IMR-90 (cell line): ENCODE measurements around the gene SFSWAP. TPM values are rescaled to one million over a fixed set of nuclear protein-coding genes. Genes with fewer than 3 reads are reported as not detected.

ENCODE experiments used
- ATAC-seq: fragments of 200-7000 bp; cut with Tn5 transposase; 2 replicates; pipeline ENCODE4 v1.9.1; 2020; ENCODE audit warnings: low read depth, mild to moderate bottlenecking, moderate library complexity
- BruUV-seq: library from RNA; stranded (reverse); fragments of 400-500 nt; replicated peaks from 2 replicates; lab custom pipeline; 2021; lab: Mats Ljungman, UMichigan
- CTCF ChIA-PET: fragments of 300-600 bp; formaldehyde crosslinking; extraction: SDS; loops from one replicate; lab custom pipeline; 2021; ENCODE audit warnings: antibody characterized with exemption; lab: Yijun Ruan, JAX
- POLR2A ChIA-PET: fragments of 300-600 bp; sonication (Branson Sonifier 250); formaldehyde crosslinking; loops from one replicate; lab custom pipeline; 2022; ENCODE audit warnings: antibody characterized with exemption; ENCODE audit not compliant: unreplicated experiment; lab: Charles Lee
- DNase-seq: peaks from one replicate; pipeline ENCODE4 v3.0.0; 2013
- H2AFZ ChIP-seq: replicated peaks from 2 replicates; pipeline ENCODE3; 2013; ENCODE audit warnings: low read length, mild to moderate bottlenecking; ENCODE audit not compliant: poor library complexity
- H2AK5ac ChIP-seq: 2 replicates; pipeline ENCODE4 v1.6.1; 2013; ENCODE audit warnings: low read depth, low read length, inconsistent platforms
- H2AK9ac ChIP-seq: replicated peaks from 2 replicates; pipeline ENCODE3; 2013; ENCODE audit warnings: mild to moderate bottlenecking, low read depth, low read length, moderate library complexity; ENCODE audit not compliant: poor library complexity
- H2BK120ac ChIP-seq: 2 replicates; pipeline ENCODE4 v1.6.1; 2013; ENCODE audit warnings: low read depth, low read length, inconsistent platforms
- H2BK15ac ChIP-seq: 3 replicates; pipeline ENCODE4 v1.6.1; 2013; ENCODE audit warnings: low read depth, low read length, inconsistent platforms
- H2BK20ac ChIP-seq: 2 replicates; pipeline ENCODE4 v1.6.1; 2013; ENCODE audit warnings: low read depth, mild to moderate bottlenecking, inconsistent platforms, low read length, moderate library complexity
- H2BK5ac ChIP-seq: 2 replicates; pipeline ENCODE4 v1.6.1; 2013; ENCODE audit warnings: mild to moderate bottlenecking, low read depth, low read length, inconsistent platforms; ENCODE audit not compliant: poor library complexity, severe bottlenecking
- H3K14ac ChIP-seq: replicated peaks from 2 replicates; pipeline ENCODE4 v1.6.1; 2013; ENCODE audit warnings: low read depth, low read length, inconsistent platforms
- H3K18ac ChIP-seq: 2 replicates; pipeline ENCODE4 v1.6.1; 2013; ENCODE audit warnings: low read depth, low read length, control low read depth
- H3K23ac ChIP-seq: 2 replicates; pipeline ENCODE4 v1.6.1; 2013; ENCODE audit warnings: low read depth, low read length, inconsistent platforms
- H3K27ac ChIP-seq: 2 replicates; pipeline ENCODE4 v1.5.1; 2013; ENCODE audit warnings: mild to moderate bottlenecking, control low read depth, low read length; ENCODE audit not compliant: insufficient read depth
- H3K27me3 ChIP-seq: 2 replicates; pipeline ENCODE4 v1.6.1; 2013; ENCODE audit warnings: low read length; ENCODE audit not compliant: control insufficient read depth, insufficient read depth
- H3K36me3 ChIP-seq: 2 replicates; pipeline ENCODE4 v1.6.1; 2013; ENCODE audit warnings: low read length, mixed read lengths; ENCODE audit not compliant: control insufficient read depth, insufficient read depth
- H3K4ac ChIP-seq: 2 replicates; pipeline ENCODE4 v1.6.1; 2013; ENCODE audit warnings: low read depth, low read length, inconsistent platforms
- H3K4me1 ChIP-seq: 2 replicates; pipeline ENCODE4 v1.6.1; 2013; ENCODE audit warnings: low read length, mixed read lengths; ENCODE audit not compliant: control insufficient read depth, insufficient read depth
- H3K4me2 ChIP-seq: 2 replicates; pipeline ENCODE4 v1.6.1; 2013; ENCODE audit warnings: low read depth, mild to moderate bottlenecking, control low read depth, low read length, moderate library complexity
- H3K4me3 ChIP-seq: 2 replicates; pipeline ENCODE4 v1.5.1; 2013; ENCODE audit warnings: low read depth, mild to moderate bottlenecking, control low read depth, low read length, moderate library complexity; ENCODE audit not compliant: insufficient read depth
- H3K56ac ChIP-seq: 2 replicates; pipeline ENCODE4 v1.6.1; 2013; ENCODE audit warnings: low read length, inconsistent platforms; ENCODE audit not compliant: insufficient read depth; ENCODE audit errors: extremely low read depth
- H3K79me1 ChIP-seq, 2 experiments: 2 replicates each; pipeline ENCODE4 v1.6.1; 2013; ENCODE audit warnings: low read length in 2 of 2, inconsistent platforms in 1 of 2, low read depth in 1 of 2
- H3K9ac ChIP-seq: 2 replicates; pipeline ENCODE4 v1.6.1; 2013; ENCODE audit warnings: low read depth, low read length, control low read depth
- H3K9me1 ChIP-seq: 2 replicates; pipeline ENCODE4 v1.6.1; 2013; ENCODE audit warnings: low read length, inconsistent platforms; ENCODE audit not compliant: insufficient read depth
- H3K9me3 ChIP-seq: 2 replicates; pipeline ENCODE4 v1.6.1; 2013; ENCODE audit warnings: low read length; ENCODE audit not compliant: control insufficient read depth, insufficient read depth
- H4K20me1 ChIP-seq: 2 replicates; pipeline ENCODE4 v1.6.1; 2013; ENCODE audit warnings: low read length, inconsistent platforms; ENCODE audit not compliant: insufficient read depth
- H4K5ac ChIP-seq: 2 replicates; pipeline ENCODE4 v1.6.1; 2013; ENCODE audit warnings: mild to moderate bottlenecking, low read depth, low read length, control low read depth
- H4K8ac ChIP-seq, 2 experiments: 2 replicates each; pipeline ENCODE4 v1.6.1; 2013; ENCODE audit warnings: low read depth in 2 of 2, low read length in 2 of 2, control low read depth in 1 of 2, inconsistent platforms in 1 of 2
- H4K91ac ChIP-seq: 2 replicates; pipeline ENCODE4 v1.6.1; 2013; ENCODE audit warnings: low read depth, low read length, inconsistent platforms; ENCODE audit not compliant: insufficient read depth
- BHLHE40 ChIP-seq: fragments of 150-350 bp; IDR thresholded peaks from 2 replicates; pipeline ENCODE4 v1.6.1; 2016; ENCODE audit warnings: mild to moderate bottlenecking, low read depth, low read length
- CEBPB ChIP-seq: IDR thresholded peaks from 2 replicates; pipeline ENCODE4 v1.6.1; 2012; ENCODE audit warnings: low read depth, low read length, improper control_type of control experiment
- FOS ChIP-seq: fragments of 150-350 bp; IDR thresholded peaks from 2 replicates; pipeline ENCODE4 v1.6.1; 2016; ENCODE audit warnings: low read depth, low read length
- MAFK ChIP-seq: IDR thresholded peaks from 2 replicates; pipeline ENCODE4 v1.6.1; 2012; ENCODE audit warnings: low read depth, low read length, improper control_type of control experiment
- MAZ ChIP-seq: IDR thresholded peaks from 2 replicates; pipeline ENCODE4 v1.6.1; 2012; ENCODE audit warnings: low read depth, mild to moderate bottlenecking, low read length, improper control_type of control experiment, moderate library complexity, borderline replicate concordance
- MXI1 ChIP-seq: IDR thresholded peaks from 2 replicates; pipeline ENCODE4 v1.6.1; 2012; ENCODE audit warnings: low read depth, mild to moderate bottlenecking, low read length, moderate library complexity, borderline replicate concordance
- NFE2L2 ChIP-seq: fragments of 150-350 bp; IDR thresholded peaks from 2 replicates; pipeline ENCODE4 v1.6.1; 2016; ENCODE audit warnings: low read depth, mild to moderate bottlenecking, low read length
- POLR2A ChIP-seq: IDR thresholded peaks from 2 replicates; pipeline ENCODE4 v1.6.1; 2012; ENCODE audit warnings: mild to moderate bottlenecking, low read depth, low read length
- RAD21 ChIP-seq: IDR thresholded peaks from 2 replicates; pipeline ENCODE4 v1.6.1; 2012; ENCODE audit warnings: low read length, improper control_type of control experiment
- RCOR1 ChIP-seq: IDR thresholded peaks from 2 replicates; pipeline ENCODE4 v1.6.1; 2012; ENCODE audit warnings: mild to moderate bottlenecking, low read length, improper control_type of control experiment; ENCODE audit not compliant: insufficient replicate concordance
- RFX5 ChIP-seq: IDR thresholded peaks from 2 replicates; pipeline ENCODE4 v1.8.0; 2012; ENCODE audit warnings: low read depth, mild to moderate bottlenecking, low read length, moderate library complexity
- SMC3 ChIP-seq: fragments of 150-350 bp; IDR thresholded peaks from 2 replicates; pipeline ENCODE4 v1.6.1; 2016; ENCODE audit warnings: low read depth, mild to moderate bottlenecking, antibody characterized with exemption, low read length, moderate library complexity
- WGBS, 2 experiments: methylation state at CpG; one replicate each; pipeline versions ENCODE4 v1.1.5 to v1.1.7; 2013; ENCODE audit warnings: missing lambda C conversion rate in 2 of 2; ENCODE audit not compliant: insufficient read length in 1 of 2; ENCODE audit errors: extremely low coverage in 2 of 2; 5-methylcytosine and 5-hydroxymethylcytosine counted together
- dilution Hi-C: fragments of 300-500 bp; cut with HindIII; formaldehyde crosslinking; loops from one replicate; pipeline ENCODE4 v1.14.3; 2018; ENCODE audit warnings: low sequenced_read_pairs; ENCODE audit not compliant: unreplicated experiment
- in situ Hi-C: fragments of 300-500 bp; cut with MboI; formaldehyde crosslinking; loops from 3 replicates; pipeline ENCODE4 v1.14.3; 2019; ENCODE audit warnings: low sequenced_read_pairs, inconsistent platforms, mixed read lengths
- intact Hi-C: fragments of 100-400 bp; cut with micrococcal nuclease; formaldehyde crosslinking; loops from 2 replicates; pipeline ENCODE4 v1.10.0; 2022
- polyA plus RNA-seq, 3 experiments: library from polyadenylated mRNA; depleted of rRNA; stranded (reverse); fragments of >200 nt; gene quantifications; 2 replicates each; pipeline ENCODE4 v1.2.3, GENCODE V29; 2012; ENCODE audit warnings: low replicate concordance in 1 of 3
- total RNA-seq: library from RNA; depleted of rRNA; stranded (reverse); fragments of >200 nt; gene quantifications from 2 replicates; pipeline ENCODE4 v1.2.3, GENCODE V29; 2012
- TF ChIP-seq, protein P1 (sequence below): fragments of 150-350 bp; IDR thresholded peaks from 2 replicates; pipeline ENCODE4 v1.6.1; 2017; ENCODE audit warnings: mild to moderate bottlenecking, antibody characterized with exemption, low read length, low read depth
- TF ChIP-seq, protein P2 (sequence below): conservative IDR thresholded peaks from 2 replicates; pipeline ENCODE4 v1.5.1; 2012; ENCODE audit warnings: mild to moderate bottlenecking, low read depth, low read length, improper control_type of control experiment
- TF ChIP-seq, protein P3 (sequence below): fragments of 150-350 bp; IDR thresholded peaks from 2 replicates; pipeline ENCODE4 v1.6.1; 2016; ENCODE audit warnings: low read depth, mild to moderate bottlenecking, low read length, moderate library complexity, borderline replicate concordance

Gene SFSWAP
- total and polyA plus RNA-seq, 2 of the 4 experiments (the other 2 are of a cell fraction): 19.7 to 22.4 TPM

DNA sequence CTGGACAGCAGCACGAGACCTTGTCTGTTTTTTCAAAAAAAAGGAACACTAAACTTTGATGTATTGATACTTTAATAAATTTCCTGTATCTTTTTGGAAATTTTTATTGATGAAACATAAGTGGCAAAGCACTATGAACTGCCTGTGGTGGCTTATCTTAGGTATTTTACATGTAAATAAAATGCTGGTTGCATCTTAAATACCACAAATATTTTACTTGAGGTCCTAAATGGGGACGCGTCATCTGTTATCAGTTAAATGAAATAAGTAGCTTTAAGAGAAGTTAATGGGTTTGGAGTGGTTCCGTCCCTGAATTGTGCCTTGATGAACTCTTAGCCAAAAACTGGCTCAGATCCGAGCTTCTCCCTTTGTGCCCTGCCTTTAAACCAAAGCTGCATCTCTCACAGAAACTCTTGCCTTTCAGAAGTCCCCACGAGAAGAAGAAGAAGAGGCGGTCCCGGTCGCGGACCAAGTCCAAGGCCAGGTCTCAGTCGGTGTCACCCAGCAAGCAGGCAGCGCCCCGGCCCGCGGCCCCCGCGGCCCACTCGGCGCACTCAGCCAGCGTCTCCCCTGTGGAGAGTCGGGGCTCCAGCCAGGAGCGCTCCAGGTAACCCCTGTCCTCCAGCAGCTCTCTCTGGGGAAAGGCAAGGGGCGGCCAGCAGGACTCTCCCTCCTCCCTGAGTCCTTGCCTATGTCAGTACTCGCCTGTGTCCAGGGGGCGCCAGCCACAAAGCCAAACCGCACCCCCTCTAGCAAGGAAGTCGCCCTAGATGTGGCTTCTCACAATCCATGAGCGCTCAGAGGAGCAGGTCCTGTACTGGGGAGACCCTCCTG, 86.1 kb downstream of the SFSWAP start:
- intact Hi-C loops: no loop called here
- 0 out of 2 replicates have a peak, but pooled peaks cover 2% of the 10 kb centered on the region for H3K9me1 ChIP-seq
- no peak overlapping the region for H3K4me2 ChIP-seq
- no peak overlapping the region for H2BK15ac ChIP-seq
- no peak overlapping the region for H4K5ac ChIP-seq
- H3K4me3 ChIP-seq: no peak overlapping the region
- in situ Hi-C loops: no loop called here
- no peak overlapping the region for H2AK5ac ChIP-seq
- H2AK9ac ChIP-seq: no peak overlapping the region
- no peaks in the 10 kb centered on the region for H3K4me1 ChIP-seq
- H2AFZ ChIP-seq: no peak overlapping the region
- ATAC-seq: no peak; the same call in 1 of the 2 replicates
- no peak overlapping the region for H2BK20ac ChIP-seq
- H3K79me1 ChIP-seq: peaks cover 2 to 7% of the 10 kb centered on the region in 2 experiments; a peak in 1 of 4 replicates
- H4K20me1 ChIP-seq: no peaks in the 10 kb centered on the region
- 97% methylated on average over 11 of the region's 28 CpGs; no CpG with 5 or more reads in 1 of the 2 experiments for WGBS, 2 experiments
- no peak overlapping the region for H2BK120ac ChIP-seq
- no peak overlapping the region for H3K4ac ChIP-seq
- BruUV-seq: no TSS peak
- ChIA-PET CTCF (no interaction called here), POLR2A (no interaction called here)
- H2BK5ac ChIP-seq: no peak overlapping the region
- no peak overlapping the region for H3K23ac ChIP-seq
- H3K9ac ChIP-seq: no peak overlapping the region
- no peak overlapping the region for H3K56ac ChIP-seq
- dilution Hi-C loops: no loop called here
- H3K14ac ChIP-seq: no peak overlapping the region
- no peak for DNase-seq
- H3K27me3 ChIP-seq: no peaks in the 10 kb centered on the region
- no peaks in the 10 kb centered on the region for H3K9me3 ChIP-seq
- no peak overlapping the region for H4K91ac ChIP-seq
- H3K36me3 ChIP-seq: peaks cover 44% of the 10 kb centered on the region
- H3K18ac ChIP-seq: no peak overlapping the region
- H4K8ac ChIP-seq: no peak overlapping the region
- H3K27ac ChIP-seq: no peak overlapping the region
- TF ChIP-seq CEBPB (no peak), RFX5 (no peak), NFE2L2 (no peak), RAD21 (no peak), FOS (no peak), MAZ (no peak), BHLHE40 (no peak), MXI1 (no peak), POLR2A (no peak), RCOR1 (no peak), MAFK (no peak), SMC3 (no peak)
- TF ChIP-seq, protein P1, sequence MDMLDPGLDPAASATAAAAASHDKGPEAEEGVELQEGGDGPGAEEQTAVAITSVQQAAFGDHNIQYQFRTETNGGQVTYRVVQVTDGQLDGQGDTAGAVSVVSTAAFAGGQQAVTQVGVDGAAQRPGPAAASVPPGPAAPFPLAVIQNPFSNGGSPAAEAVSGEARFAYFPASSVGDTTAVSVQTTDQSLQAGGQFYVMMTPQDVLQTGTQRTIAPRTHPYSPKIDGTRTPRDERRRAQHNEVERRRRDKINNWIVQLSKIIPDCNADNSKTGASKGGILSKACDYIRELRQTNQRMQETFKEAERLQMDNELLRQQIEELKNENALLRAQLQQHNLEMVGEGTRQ: no peak
- TF ChIP-seq, protein P2, sequence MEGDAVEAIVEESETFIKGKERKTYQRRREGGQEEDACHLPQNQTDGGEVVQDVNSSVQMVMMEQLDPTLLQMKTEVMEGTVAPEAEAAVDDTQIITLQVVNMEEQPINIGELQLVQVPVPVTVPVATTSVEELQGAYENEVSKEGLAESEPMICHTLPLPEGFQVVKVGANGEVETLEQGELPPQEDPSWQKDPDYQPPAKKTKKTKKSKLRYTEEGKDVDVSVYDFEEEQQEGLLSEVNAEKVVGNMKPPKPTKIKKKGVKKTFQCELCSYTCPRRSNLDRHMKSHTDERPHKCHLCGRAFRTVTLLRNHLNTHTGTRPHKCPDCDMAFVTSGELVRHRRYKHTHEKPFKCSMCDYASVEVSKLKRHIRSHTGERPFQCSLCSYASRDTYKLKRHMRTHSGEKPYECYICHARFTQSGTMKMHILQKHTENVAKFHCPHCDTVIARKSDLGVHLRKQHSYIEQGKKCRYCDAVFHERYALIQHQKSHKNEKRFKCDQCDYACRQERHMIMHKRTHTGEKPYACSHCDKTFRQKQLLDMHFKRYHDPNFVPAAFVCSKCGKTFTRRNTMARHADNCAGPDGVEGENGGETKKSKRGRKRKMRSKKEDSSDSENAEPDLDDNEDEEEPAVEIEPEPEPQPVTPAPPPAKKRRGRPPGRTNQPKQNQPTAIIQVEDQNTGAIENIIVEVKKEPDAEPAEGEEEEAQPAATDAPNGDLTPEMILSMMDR: no peak
- TF ChIP-seq, protein P3, sequence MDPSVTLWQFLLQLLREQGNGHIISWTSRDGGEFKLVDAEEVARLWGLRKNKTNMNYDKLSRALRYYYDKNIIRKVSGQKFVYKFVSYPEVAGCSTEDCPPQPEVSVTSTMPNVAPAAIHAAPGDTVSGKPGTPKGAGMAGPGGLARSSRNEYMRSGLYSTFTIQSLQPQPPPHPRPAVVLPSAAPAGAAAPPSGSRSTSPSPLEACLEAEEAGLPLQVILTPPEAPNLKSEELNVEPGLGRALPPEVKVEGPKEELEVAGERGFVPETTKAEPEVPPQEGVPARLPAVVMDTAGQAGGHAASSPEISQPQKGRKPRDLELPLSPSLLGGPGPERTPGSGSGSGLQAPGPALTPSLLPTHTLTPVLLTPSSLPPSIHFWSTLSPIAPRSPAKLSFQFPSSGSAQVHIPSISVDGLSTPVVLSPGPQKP: no peak
